ENCODE data around the gene ARID1A. TPM values are rescaled to one million over a fixed set of nuclear protein-coding genes. Genes with fewer than 3 reads are reported as not detected.
A peak's percentile ranks its signal among the peaks of the same experiment; 100 is the strongest.

ARID1A gene
- polyA plus RNA-seq, 1 donor (not counting 4 experiments of a cell fraction or from before 2014, with no cell fraction given) = 10.2 TPM

DNA sequence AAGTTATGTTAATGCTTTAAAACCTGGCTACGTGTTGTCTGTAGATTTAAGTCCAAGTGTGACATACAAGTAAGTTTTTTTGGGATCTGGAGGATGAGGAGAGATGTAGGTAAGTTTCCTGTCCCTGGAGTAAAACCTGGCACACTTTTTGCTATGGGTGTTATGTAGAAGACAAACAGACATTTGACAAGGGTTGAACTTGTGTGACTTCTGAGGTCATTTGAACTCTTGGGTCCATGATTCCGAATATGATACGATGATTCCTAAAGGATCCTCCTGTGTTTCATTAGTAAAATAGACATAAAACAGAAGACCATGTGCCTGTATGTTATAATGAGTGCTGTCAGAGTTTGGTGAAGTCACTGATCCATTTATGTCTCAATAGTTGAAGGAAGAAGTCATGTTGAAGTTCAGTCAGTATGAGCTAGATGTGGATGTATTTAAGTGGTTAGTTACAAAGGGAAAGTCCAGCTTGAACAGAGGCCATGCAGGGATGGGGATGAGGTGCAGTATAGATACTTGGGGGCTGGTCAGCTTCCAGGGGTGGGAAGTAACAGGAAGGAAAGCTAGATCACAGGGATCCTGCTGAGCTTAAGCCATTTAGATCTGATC lies 44.3 kb downstream of the ARID1A start:
- peaks cover 37% of the 10 kb centered on the region for H3K79me2 ChIP-seq (ENCODE audit: control insufficient read depth, insufficient read depth, low read length)

DNA sequence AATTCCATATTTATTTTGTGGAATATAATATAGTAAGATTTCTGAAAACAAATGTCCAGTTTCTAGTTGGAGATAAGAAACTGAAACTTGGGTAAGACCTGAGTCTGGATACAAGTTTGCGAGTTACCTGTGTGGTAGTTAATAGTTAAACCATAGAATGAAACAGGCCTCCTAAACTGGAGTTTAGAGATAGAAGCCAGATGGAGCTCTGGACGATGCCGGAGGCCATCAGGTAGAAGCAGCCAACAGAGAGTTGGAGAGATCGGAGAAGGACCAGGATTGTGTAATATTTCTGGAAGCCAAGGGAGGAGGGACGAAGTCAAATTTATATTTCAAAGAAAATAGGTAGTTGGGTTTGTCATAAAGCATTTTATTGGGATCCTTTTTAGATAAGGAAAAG lies 45.1 kb downstream of the ARID1A start:
- Histone ChIP-seq H3K4me3 (ENCODE audit: control insufficient read depth in 2 of 3, extremely low read depth in 1 of 3, insufficient read depth in 2 of 3, low read depth in 1 of 3, low read length in 3 of 3) (no peak overlapping the region), H2AFZ (ENCODE audit: control insufficient read depth, low read length) (no peak overlapping the region), H4K20me1 (ENCODE audit: control insufficient read depth, extremely low read depth, insufficient read depth, low read length) (no peaks in the 10 kb centered on the region), H3K9me1 (ENCODE audit: control insufficient read depth, extremely low read depth, insufficient read depth, low read length) (no peaks in the 10 kb centered on the region), H3K4me2 (ENCODE audit: control insufficient read depth, extremely low read depth, insufficient read depth, low read depth, low read length) (no peak overlapping the region), H3K36me3 (ENCODE audit: control insufficient read depth in 2 of 2, extremely low read depth in 1 of 2, insufficient read depth in 2 of 2, low read length in 2 of 2) (peaks cover 26 to 35% of the 10 kb centered on the region in 2 experiments), H3K9me3 (ENCODE audit: control insufficient read depth, low read depth, low read length) (no peaks in the 10 kb centered on the region), H3K4me1 (ENCODE audit: control insufficient read depth, extremely low read depth, insufficient read depth, low read length) (peaks cover 16% of the 10 kb centered on the region), H3K27me3 (ENCODE audit: control insufficient read depth, extremely low read depth, insufficient read depth, low read length) (no peaks in the 10 kb centered on the region), H3K9ac (ENCODE audit: control insufficient read depth, extremely low read depth, insufficient read depth, low read length) (no peak overlapping the region), H3K79me2 (ENCODE audit: control insufficient read depth, insufficient read depth, low read length) (peaks cover 38% of the 10 kb centered on the region), H3K27ac (ENCODE audit: control insufficient read depth, insufficient read depth, low read length) (no peak overlapping the region)
- dilution Hi-C loops (cut with MboI; ENCODE audit: extremely low pct_ligation_motif_present, low sequenced_read_pairs) = no loop called here
- FAIRE-seq (no peak), DNase-seq (ENCODE audit: low read depth, low spot score) (no peak)
- no peak for TF ChIP-seq EZH2 (IDR thresholded peaks at IDR 0.05; ENCODE audit: low read length)
- TF ChIP-seq, protein P1, sequence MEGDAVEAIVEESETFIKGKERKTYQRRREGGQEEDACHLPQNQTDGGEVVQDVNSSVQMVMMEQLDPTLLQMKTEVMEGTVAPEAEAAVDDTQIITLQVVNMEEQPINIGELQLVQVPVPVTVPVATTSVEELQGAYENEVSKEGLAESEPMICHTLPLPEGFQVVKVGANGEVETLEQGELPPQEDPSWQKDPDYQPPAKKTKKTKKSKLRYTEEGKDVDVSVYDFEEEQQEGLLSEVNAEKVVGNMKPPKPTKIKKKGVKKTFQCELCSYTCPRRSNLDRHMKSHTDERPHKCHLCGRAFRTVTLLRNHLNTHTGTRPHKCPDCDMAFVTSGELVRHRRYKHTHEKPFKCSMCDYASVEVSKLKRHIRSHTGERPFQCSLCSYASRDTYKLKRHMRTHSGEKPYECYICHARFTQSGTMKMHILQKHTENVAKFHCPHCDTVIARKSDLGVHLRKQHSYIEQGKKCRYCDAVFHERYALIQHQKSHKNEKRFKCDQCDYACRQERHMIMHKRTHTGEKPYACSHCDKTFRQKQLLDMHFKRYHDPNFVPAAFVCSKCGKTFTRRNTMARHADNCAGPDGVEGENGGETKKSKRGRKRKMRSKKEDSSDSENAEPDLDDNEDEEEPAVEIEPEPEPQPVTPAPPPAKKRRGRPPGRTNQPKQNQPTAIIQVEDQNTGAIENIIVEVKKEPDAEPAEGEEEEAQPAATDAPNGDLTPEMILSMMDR (optimal IDR thresholded peaks at IDR 0.05 in 1 of 3, IDR thresholded peaks at IDR 0.05 in 1 of 3, conservative IDR thresholded peaks at IDR 0.05 in 1 of 3; ENCODE audit: extremely low read depth in 1 of 3, insufficient read depth in 2 of 3, low read length in 3 of 3) = no peak

More for the DNA sequence above, 44.3 kb downstream of the ARID1A start:
- FAIRE-seq (peak; percentile 13), DNase-seq (ENCODE audit: low read depth, low spot score) (no peak)
- H3K36me3 ChIP-seq (ENCODE audit: control insufficient read depth in 2 of 2, extremely low read depth in 1 of 2, insufficient read depth in 2 of 2, low read length in 2 of 2) = peaks cover 30 to 38% of the 10 kb centered on the region in 2 experiments
- H3K4me2 ChIP-seq (ENCODE audit: control insufficient read depth, extremely low read depth, insufficient read depth, low read depth, low read length) = no peak overlapping the region
- no peak overlapping the region for H3K9ac ChIP-seq (ENCODE audit: control insufficient read depth, extremely low read depth, insufficient read depth, low read length)
- no peak overlapping the region for H3K4me3 ChIP-seq (ENCODE audit: control insufficient read depth in 2 of 3, extremely low read depth in 1 of 3, insufficient read depth in 2 of 3, low read depth in 1 of 3, low read length in 3 of 3)
- H3K9me1 ChIP-seq (ENCODE audit: control insufficient read depth, extremely low read depth, insufficient read depth, low read length) = no peaks in the 10 kb centered on the region
- dilution Hi-C loops (cut with MboI; ENCODE audit: extremely low pct_ligation_motif_present, low sequenced_read_pairs) = no loop called here
- no peaks in the 10 kb centered on the region for H4K20me1 ChIP-seq (ENCODE audit: control insufficient read depth, extremely low read depth, insufficient read depth, low read length)
- H3K4me1 ChIP-seq (ENCODE audit: control insufficient read depth, extremely low read depth, insufficient read depth, low read length) = peaks cover 15% of the 10 kb centered on the region
- H3K27me3 ChIP-seq (ENCODE audit: control insufficient read depth, extremely low read depth, insufficient read depth, low read length) = no peaks in the 10 kb centered on the region
- TF ChIP-seq, protein P1 (optimal IDR thresholded peaks at IDR 0.05 in 1 of 3, IDR thresholded peaks at IDR 0.05 in 1 of 3, conservative IDR thresholded peaks at IDR 0.05 in 1 of 3; ENCODE audit: extremely low read depth in 1 of 3, insufficient read depth in 2 of 3, low read length in 3 of 3) = no peak
- no peak for TF ChIP-seq EZH2 (IDR thresholded peaks at IDR 0.05; ENCODE audit: low read length)
- no peaks in the 10 kb centered on the region for H3K9me3 ChIP-seq (ENCODE audit: control insufficient read depth, low read depth, low read length)
- H3K27ac ChIP-seq (ENCODE audit: control insufficient read depth, insufficient read depth, low read length) = no peak overlapping the region
- H2AFZ ChIP-seq (ENCODE audit: control insufficient read depth, low read length) = no peak overlapping the region

All from keratinocyte (primary cell).